Breast epithelium (tissue), 4 donors: Measurements from ENCODE around the gene KIF27. TPM values are rescaled to one million over a fixed set of nuclear protein-coding genes. Genes with fewer than 3 reads are reported as not detected.
A peak's percentile ranks its signal among the peaks of the same experiment; 100 is the strongest.

ENCODE experiments used
- DNase-seq, 2 donors: peaks; one replicate each; pipeline ENCODE4 v3.0.0-alpha.2; 2019; ENCODE audit warnings: low spot score in 2 of 2
- H3K27ac ChIP-seq, 2 donors: fragments of 200-600 bp; sonication (generic) in 1 of 2; one replicate each; pipeline ENCODE4 v1.5.1; 2016 to 2019; ENCODE audit warnings: mild to moderate bottlenecking in 1 of 2
- H3K27me3 ChIP-seq, 2 donors: fragments of 200-600 bp; sonication (generic) in 1 of 2; one replicate each; pipeline versions ENCODE4 v1.5.1 to v1.6.0; 2017 to 2019; ENCODE audit warnings: control low read depth in 1 of 2, mild to moderate bottlenecking in 1 of 2
- H3K36me3 ChIP-seq: fragments of 200-600 bp; one replicate; pipeline ENCODE4 v1.5.1; 2019
- H3K4me1 ChIP-seq, 2 donors: fragments of 200-600 bp; sonication (generic); one replicate each; pipeline ENCODE4 v1.5.1; 2016 to 2019; ENCODE audit warnings: control low read depth in 1 of 2
- H3K4me3 ChIP-seq, 3 donors: fragments of 200-600 bp; sonication (generic); 1 replicate in 2 of 3; 2 replicates in 1 of 3; pipeline ENCODE4 v1.5.1; 2016 to 2019; ENCODE audit warnings: mild to moderate bottlenecking in 3 of 3, moderate library complexity in 2 of 3
- H3K9me3 ChIP-seq, 2 donors: fragments of 200-600 bp; sonication (generic) in 1 of 2; one replicate each; pipeline ENCODE4 v1.5.1; 2016 to 2019; ENCODE audit warnings: control low read depth in 1 of 2
- CTCF ChIP-seq, 3 donors: fragments of 450-650 bp; IDR thresholded peaks; one replicate each; pipeline ENCODE4 v1.5.1; 2016 to 2017; ENCODE audit warnings: antibody characterized with exemption in 3 of 3, mild to moderate bottlenecking in 3 of 3, moderate library complexity in 3 of 3
- POLR2A ChIP-seq: fragments of 450-650 bp; IDR thresholded peaks from one replicate; pipeline ENCODE4 v1.6.1; 2016; ENCODE audit warnings: antibody characterized with exemption, mild to moderate bottlenecking, moderate library complexity
- POLR2AphosphoS5 ChIP-seq, 3 donors: sonication (generic); formaldehyde crosslinking; IDR thresholded peaks; one replicate each; pipeline ENCODE4 v1.6.1; 2017; ENCODE audit warnings: antibody characterized with exemption in 3 of 3
- intact Hi-C: fragments of 100-400 bp; cut with DNase I; formaldehyde crosslinking; loops from one replicate; pipeline ENCODE4 v1.15.1; 2023; ENCODE audit warnings: low total_unique reads
- total RNA-seq, 3 donors: library from RNA; depleted of rRNA; stranded (reverse); fragments of >200 nt; gene quantifications; one replicate each; pipeline ENCODE4 v1.1.0, GENCODE V29; 2016

KIF27 gene
- total RNA-seq, 3 donors from 2014 or later: 6.9 to 16.1 (median 11.5) TPM

DNA sequence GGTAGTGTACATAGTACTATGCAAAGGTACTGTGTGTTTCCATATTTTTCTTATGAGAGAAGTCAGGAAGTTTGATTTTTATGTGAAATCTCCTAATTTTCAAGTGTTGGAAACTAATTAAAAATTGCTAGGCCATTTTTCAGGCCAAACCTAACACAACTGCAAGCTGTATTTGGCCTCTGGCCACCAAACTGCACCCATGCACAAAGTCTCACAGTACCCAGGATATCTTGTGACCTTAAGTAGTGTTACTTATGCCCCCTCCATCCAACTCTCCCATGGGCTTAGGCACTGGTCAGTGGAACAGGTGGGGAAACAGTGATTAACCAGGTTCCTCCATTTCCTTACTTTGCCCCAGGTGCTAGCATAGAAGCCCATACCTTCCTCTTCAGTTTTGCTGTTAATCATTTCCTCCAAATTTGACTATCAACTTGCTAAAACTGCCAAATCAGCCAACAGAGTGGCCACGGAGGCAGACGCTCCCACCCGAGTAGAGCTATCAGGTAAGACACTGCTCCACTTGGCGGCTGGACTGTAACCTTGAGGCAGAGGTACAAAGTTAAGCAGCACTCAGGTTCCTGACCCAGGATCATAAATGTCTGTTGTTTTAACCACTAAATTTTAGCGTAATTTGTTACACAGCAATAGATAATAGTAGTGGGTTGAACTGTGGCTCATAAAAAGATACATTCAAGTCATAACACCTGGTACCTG lies 19.5 kb upstream of the KIF27 start:
- intact Hi-C loops: no loop called here
- TF ChIP-seq CTCF (IDR thresholded peaks at IDR 0.05) (no peak), POLR2A (no peak), POLR2AphosphoS5 (IDR thresholded peaks at IDR 0.05) (no peak)
- no peaks in the 10 kb centered on the region for H3K36me3 ChIP-seq
- no peaks in the 10 kb centered on the region for H3K4me1 ChIP-seq
- no peak for DNase-seq
- H3K27ac ChIP-seq: no peak overlapping the region
- H3K27me3 ChIP-seq: no peaks in the 10 kb centered on the region
- H3K9me3 ChIP-seq: no peaks in the 10 kb centered on the region
- H3K4me3 ChIP-seq: no peak overlapping the region

DNA sequence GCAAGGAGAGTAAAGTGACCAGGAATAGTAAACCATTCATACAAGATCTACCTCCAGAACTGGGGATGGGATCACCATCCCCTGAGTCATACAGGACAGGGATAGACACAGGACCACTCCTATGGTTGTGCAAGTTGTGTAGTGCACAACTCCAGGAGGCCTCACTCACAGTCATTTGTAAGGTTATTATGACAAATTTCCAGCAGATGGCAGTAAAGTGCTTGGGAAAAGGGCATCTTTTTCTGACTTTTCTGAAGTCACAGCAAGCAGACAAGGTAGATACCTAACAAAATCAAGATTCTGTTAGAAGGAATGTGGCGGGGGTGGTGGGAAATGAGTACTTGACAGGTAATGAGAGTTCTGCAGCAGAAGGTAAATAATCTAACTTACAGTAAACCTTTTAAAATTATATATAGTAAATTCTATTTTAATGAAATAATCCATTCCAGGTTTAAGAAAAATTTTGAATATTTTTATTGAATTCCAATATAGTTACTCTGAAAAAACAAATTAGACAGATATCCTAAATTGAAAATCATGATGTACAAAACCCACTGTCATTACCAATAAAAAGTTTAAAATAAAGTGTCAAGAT lies 16.7 kb upstream of the KIF27 start:
- H3K36me3 ChIP-seq: no peaks in the 10 kb centered on the region
- intact Hi-C loops: loop anchor here (5.0 kb wide), 1 partner anchor 319 kb away; no protein-coding TSS in a partner anchor

GRCh38 chr9:83936523-83936922 lies 15.3 kb upstream of the KIF27 start:
- Histone ChIP-seq H3K9me3 (no peaks in the 10 kb centered on the region), H3K27me3 (no peaks in the 10 kb centered on the region), H3K4me1 (no peaks in the 10 kb centered on the region), H3K27ac (no peak overlapping the region), H3K4me3 (no peak overlapping the region), H3K36me3 (no peaks in the 10 kb centered on the region)
- TF ChIP-seq POLR2AphosphoS5 (IDR thresholded peaks at IDR 0.05): no peak
- no peak for TF ChIP-seq POLR2A
- TF ChIP-seq CTCF (IDR thresholded peaks at IDR 0.05): no peak
- intact Hi-C loops: loop anchor here (5.0 kb wide), 1 partner anchor 321 kb away; no protein-coding TSS in a partner anchor
- no peak for DNase-seq

More for the DNA sequence above, 16.7 kb upstream of the KIF27 start:
- no peak overlapping the region for H3K4me3 ChIP-seq
- no peak for DNase-seq
- no peaks in the 10 kb centered on the region for H3K9me3 ChIP-seq
- H3K4me1 ChIP-seq: no peaks in the 10 kb centered on the region
- TF ChIP-seq CTCF (IDR thresholded peaks at IDR 0.05) (peak in 2 of 3 donors; percentile 62 to 66), POLR2A (no peak), POLR2AphosphoS5 (IDR thresholded peaks at IDR 0.05) (no peak)
- no peak overlapping the region for H3K27ac ChIP-seq
- H3K27me3 ChIP-seq: no peaks in the 10 kb centered on the region

GRCh38 chr9:83935276-83935935 lies 14.2 kb upstream of the KIF27 start:
- H3K4me3 ChIP-seq: no peak overlapping the region
- DNase-seq: no peak
- no peaks in the 10 kb centered on the region for H3K4me1 ChIP-seq
- no peaks in the 10 kb centered on the region for H3K9me3 ChIP-seq
- H3K27ac ChIP-seq: peak overlapping the region; percentile 16 to 40
- H3K27me3 ChIP-seq: no peaks in the 10 kb centered on the region
- no peaks in the 10 kb centered on the region for H3K36me3 ChIP-seq
- TF ChIP-seq POLR2A: no peak
- no peak for TF ChIP-seq POLR2AphosphoS5 (IDR thresholded peaks at IDR 0.05)
- no peak for TF ChIP-seq CTCF (IDR thresholded peaks at IDR 0.05)
- intact Hi-C loops: loop anchor here (5.0 kb wide), 1 partner anchor 322 kb away; no protein-coding TSS in a partner anchor
